T follicular helper cell (primary cell): Measurements from ENCODE around the gene STAB1.

Experiments used
- DNase-seq: peaks from one replicate; pipeline ENCODE4 v3.0.0-alpha.2; 2020; ENCODE audit warnings: low read depth
- total RNA-seq, 2 experiments: gene quantifications; one replicate each; lab custom pipeline; 2026; lab: John Stamatoyannopoulos, UW

STAB1 gene, protein sequence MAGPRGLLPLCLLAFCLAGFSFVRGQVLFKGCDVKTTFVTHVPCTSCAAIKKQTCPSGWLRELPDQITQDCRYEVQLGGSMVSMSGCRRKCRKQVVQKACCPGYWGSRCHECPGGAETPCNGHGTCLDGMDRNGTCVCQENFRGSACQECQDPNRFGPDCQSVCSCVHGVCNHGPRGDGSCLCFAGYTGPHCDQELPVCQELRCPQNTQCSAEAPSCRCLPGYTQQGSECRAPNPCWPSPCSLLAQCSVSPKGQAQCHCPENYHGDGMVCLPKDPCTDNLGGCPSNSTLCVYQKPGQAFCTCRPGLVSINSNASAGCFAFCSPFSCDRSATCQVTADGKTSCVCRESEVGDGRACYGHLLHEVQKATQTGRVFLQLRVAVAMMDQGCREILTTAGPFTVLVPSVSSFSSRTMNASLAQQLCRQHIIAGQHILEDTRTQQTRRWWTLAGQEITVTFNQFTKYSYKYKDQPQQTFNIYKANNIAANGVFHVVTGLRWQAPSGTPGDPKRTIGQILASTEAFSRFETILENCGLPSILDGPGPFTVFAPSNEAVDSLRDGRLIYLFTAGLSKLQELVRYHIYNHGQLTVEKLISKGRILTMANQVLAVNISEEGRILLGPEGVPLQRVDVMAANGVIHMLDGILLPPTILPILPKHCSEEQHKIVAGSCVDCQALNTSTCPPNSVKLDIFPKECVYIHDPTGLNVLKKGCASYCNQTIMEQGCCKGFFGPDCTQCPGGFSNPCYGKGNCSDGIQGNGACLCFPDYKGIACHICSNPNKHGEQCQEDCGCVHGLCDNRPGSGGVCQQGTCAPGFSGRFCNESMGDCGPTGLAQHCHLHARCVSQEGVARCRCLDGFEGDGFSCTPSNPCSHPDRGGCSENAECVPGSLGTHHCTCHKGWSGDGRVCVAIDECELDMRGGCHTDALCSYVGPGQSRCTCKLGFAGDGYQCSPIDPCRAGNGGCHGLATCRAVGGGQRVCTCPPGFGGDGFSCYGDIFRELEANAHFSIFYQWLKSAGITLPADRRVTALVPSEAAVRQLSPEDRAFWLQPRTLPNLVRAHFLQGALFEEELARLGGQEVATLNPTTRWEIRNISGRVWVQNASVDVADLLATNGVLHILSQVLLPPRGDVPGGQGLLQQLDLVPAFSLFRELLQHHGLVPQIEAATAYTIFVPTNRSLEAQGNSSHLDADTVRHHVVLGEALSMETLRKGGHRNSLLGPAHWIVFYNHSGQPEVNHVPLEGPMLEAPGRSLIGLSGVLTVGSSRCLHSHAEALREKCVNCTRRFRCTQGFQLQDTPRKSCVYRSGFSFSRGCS (N-terminal part only)
- total RNA-seq: 0.17 to 0.78 reads per million in 2 experiments

- DNase-seq: no peak
Measured at GRCh38 chr3:52494886-52495495, at the start of gene STAB1. TSS of gene STAB1 (plus strand) at chr3:52495338. CDS start at chr3:52495414, 76 bp downstream.

- DNase-seq: no peak
Measured at GRCh38 chr3:52446042-52446441, 49.1 kb upstream of the STAB1 start.

GRCh38 chr3:52446631-52447511 lies 48.3 kb upstream of the STAB1 start:
- peak; percentile 55 for DNase-seq

GRCh38 chr3:52447512-52448355 lies 47.4 kb upstream of the STAB1 start:
- DNase-seq: no peak

DNA sequence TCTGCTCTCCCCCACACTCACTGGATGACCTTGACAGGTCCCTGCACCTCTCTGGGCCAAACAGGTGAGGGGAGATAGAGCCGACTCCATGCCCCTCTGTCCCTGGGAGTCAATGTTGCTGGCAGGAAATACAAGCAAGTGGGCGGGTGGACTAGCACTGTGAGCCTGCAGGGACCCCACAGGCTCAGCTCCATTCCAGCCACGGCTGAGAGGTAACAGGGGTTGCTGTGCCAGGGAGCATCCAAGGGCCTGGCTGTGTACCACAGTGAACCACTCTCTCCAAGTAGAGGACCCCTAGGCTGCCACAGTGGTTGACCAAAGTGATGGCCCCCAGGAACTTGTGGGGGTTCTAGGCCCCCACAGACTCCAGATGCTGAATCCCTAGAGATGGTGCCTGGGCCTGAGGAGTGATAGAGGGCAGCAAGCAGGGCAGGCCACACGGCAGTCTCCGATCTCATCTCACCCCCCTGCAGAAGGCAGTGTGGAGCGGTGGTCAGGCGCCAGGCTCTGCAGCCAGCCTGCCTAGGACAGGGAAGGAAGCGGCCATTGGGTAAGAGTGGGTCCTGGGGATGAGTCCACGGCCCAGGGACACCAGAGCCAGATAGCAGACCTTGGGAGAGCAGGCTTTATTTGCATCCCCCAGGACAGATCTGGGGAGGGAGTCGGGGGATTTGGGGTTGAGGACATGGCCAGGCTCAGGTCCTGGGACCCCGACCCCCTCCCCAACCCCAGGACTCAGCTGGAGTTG lies 44.5 kb upstream of the STAB1 start:
- DNase-seq: no peak

- DNase-seq: no peak
Measured at GRCh38 chr3:52451237-52452083, 43.7 kb upstream of the STAB1 start.

DNA sequence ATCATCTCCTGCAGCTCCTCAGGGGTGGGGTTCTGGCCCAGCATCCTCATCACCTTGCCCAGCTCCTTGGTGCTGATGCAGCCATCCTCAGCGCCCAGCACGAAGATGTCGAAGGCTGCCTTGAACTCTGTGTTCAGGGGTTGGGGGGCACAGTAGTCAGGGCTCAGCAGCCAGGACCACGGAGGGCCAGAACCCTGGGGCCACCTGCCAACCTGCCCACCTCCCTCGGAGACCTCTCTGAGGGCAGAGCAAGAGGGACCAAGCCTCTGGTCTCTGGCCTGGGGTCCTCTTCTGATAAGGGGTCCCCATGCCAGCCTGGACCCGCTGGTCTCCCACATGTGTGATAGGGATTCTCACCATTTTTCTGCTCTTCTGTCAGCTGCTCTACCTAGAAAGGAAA lies 43.0 kb upstream of the STAB1 start:
- no peak for DNase-seq

DNA sequence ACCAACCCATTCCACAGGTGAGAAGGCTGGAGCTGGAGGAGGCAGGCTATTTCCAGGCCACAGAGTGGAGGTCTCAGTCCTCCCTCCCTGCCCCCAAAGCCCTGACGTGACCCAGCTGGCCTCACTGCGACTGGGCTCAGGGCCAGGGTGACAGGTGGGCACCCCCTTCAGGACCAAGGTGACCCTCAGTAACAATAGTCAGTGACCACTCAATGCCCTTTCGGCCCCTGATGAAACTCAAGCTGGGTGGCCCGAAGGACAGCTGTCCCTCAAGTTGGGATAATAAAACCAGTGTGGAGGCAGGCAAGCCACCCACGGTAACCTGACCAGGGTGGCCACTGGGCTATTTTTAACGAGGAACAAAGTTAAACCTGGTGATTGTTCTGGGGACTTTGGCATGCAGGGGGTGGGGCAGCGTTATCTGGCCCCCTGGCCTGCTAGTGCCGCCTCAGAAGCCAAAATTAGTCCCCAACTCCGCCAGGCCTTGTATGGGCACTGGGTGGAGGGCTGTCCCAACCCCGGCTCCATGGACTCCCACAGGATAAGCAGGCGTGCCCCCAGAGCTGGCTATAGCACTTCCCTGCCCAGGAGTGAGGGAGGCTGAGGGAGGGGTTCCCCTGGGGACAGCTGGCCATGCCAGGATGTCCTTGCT lies 42.4 kb upstream of the STAB1 start:
- no peak for DNase-seq

GRCh38 chr3:52453496-52454249 lies 41.5 kb upstream of the STAB1 start, which contains the start of gene TNNC1:
TSS of gene TNNC1 (minus strand) at chr3:52454041. CDS start at chr3:52454015, 26 bp downstream.
- no peak for DNase-seq

GRCh38 chr3:52454250-52454937 lies 40.7 kb upstream of the STAB1 start:
- DNase-seq: no peak

GRCh38 chr3:52454938-52455282 lies 40.2 kb upstream of the STAB1 start:
- no peak for DNase-seq

DNA sequence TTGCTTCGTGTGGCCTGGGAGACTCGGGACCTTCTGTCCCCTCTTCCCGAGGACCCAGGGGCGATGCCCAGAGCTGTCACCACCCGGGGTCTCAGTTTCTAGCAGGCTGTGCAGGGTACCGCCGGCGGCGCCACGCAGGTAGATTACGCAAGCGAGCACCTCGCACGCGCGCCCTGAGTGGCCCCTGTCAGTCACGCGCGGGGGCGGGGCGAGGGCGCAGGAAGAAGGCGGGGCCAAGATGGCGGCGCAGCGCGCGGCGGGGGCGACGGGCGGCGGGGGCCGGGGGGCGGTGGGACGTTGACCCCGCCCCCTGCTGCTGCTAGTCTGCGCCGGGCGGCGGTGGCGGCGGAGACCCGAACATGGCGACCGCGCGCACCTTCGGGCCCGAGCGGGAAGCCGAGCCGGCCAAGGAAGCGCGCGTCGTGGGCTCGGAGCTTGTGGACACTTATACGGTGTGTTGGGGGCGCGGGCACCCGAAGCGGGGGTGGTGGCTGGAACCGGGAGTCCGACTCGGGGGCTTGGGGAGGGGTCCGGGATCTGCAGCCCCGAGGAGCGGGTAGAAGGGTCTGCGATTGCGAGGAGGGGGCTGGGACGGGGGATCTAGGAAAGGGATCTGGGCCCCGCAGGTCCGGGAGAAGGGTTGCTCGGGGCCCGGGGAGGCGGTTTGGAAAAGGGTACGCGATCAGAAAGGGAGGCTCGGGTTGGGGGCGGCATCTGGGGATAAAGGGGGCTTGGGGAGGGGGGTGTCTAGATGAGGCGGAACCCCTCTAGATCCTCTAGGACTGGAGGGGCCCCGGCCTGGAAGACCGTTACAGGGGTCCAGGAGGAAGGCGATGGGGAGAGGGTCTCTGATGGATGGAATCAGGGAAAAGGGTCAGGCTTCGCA lies 39.6 kb upstream of the STAB1 start, which contains the start of gene NISCH:
NISCH (plus strand) TSS at position 322 of the 886 bp plus-strand sequence; CDS start at position 360, 38 bp downstream.
- DNase-seq: peak; percentile 95

DNA sequence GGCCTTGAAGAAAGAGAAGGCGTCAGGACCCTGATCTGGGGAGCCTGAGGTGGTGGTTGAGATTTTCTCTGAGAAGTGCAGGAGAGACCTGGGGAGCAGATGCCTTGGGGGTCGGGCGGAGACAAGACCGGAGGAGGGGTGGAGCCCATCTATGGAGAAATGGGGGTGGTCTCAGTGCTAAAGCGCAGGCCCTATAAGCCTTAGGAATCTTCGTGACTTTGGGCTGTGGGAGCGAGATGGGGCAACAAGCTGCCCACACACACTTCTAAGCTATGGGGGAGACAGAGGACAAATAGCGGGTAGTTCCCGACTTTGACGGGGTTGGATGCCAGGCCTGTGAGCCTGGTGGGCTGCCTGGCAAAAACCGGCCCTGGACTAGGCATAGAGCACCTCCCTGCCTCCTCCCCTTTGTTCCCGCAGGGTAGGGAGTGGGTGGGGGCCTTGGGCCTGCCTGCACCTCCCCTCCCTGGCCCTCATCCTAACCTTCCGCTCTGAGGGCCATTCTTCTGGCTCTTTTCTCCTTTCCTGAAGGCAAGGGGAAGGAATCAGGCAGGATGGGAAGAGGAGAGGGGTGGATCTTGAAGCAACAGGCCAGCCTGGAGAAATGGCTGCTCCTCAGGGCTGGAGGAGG lies 38.9 kb upstream of the STAB1 start:
- DNase-seq: no peak

- DNase-seq: no peak
Measured at GRCh38 chr3:52456800-52457183, 38.3 kb upstream of the STAB1 start.
